Measurements from ENCODE around the gene KAT2A. TPM values are rescaled to one million over a fixed set of nuclear protein-coding genes. Genes with fewer than 3 reads are reported as not detected.
"Not testable (repeated sequence)": the region's sequence is repeated elsewhere in the genome, so short reads cannot be mapped to it uniquely, and the experiment has no call there.

The KAT2A gene
- total RNA-seq, 1 donor from 2014 or later, result 76.9 TPM

GRCh38 chr17:42146911-42147607, 25.9 kb upstream of the KAT2A start:
- intact Hi-C loops (cut with micrococcal nuclease), result no loop called here

DNA sequence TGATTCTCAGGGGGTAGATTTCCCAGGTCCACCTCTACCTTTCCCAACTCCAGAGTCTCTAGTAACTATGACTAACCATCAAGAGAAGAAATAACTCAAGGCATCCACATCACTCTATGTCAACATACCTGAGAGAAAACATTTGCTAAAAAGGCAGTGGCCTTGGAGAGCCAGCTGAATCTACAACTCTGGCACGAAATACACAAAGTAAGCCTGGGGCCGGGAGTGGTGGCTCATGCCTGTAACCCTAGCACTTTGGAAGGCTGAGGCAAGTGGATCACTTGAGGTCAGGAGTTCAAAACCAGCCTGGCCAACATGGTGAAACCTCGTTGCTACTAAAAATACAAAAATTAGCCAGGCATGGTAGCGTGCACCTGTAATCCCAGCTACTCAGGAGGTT, 22.0 kb upstream of the KAT2A start:
- DNase-seq (ENCODE audit: low spot score); H3K4me3 Mint-ChIP-seq; intact Hi-C loops (cut with micrococcal nuclease); H3K27me3 Mint-ChIP-seq (ENCODE audit: insufficient read depth); H3K9me3 Mint-ChIP-seq; H3K27ac Mint-ChIP-seq: not testable (repeated sequence)
- Mint-ChIP-seq H3K36me3 (ENCODE audit: low read depth) (peaks cover 25% of the 10 kb centered on the region), H3K4me1 (ENCODE audit: low read depth) (peaks cover 20% of the 10 kb centered on the region)

More at GRCh38 chr17:42146911-42147607, 25.9 kb upstream of the KAT2A start:
- Mint-ChIP-seq H3K4me3 (no peak overlapping the region), H3K4me1 (ENCODE audit: low read depth) (peaks cover 34% of the 10 kb centered on the region), H3K9me3 (no peaks in the 10 kb centered on the region), H3K36me3 (ENCODE audit: low read depth) (peaks cover 28% of the 10 kb centered on the region), H3K27ac (peak overlapping the region; percentile 12), H3K27me3 (ENCODE audit: insufficient read depth) (no peaks in the 10 kb centered on the region)
- no peak for DNase-seq (ENCODE audit: low spot score)

DNA sequence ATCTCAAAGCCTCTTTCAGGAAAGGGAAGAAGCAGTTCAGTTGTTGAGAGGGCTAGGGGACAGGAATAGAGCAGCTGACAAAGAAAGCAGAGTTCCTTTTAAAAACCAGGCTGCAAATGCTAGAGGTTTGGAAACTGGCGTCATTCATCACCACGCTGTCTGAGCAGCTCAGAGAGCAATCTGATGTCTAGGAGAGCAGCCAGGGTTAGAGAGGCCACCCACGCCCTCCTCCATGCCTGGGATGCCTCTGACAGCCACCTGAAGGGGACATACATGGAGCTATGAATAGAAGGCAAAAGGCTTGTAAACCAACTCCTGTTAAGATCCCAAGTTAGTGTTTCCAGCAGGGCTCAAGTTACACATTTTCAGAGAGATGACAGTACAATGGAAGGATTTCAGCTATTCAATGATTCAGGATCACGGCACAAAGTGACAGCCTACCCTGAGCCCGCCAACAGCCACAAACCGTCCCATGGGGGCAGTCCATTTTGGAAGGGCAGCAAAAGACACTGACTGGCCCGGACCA, 21.3 kb upstream of the KAT2A start:
- Mint-ChIP-seq H3K4me3 (no peak overlapping the region), H3K27ac (peak overlapping the region; percentile 5), H3K36me3 (ENCODE audit: low read depth) (peaks cover 23% of the 10 kb centered on the region), H3K27me3 (ENCODE audit: insufficient read depth) (no peaks in the 10 kb centered on the region), H3K4me1 (ENCODE audit: low read depth) (peaks cover 16% of the 10 kb centered on the region), H3K9me3 (no peaks in the 10 kb centered on the region)
- intact Hi-C loops (cut with micrococcal nuclease), result no loop called here
- no peak for DNase-seq (ENCODE audit: low spot score)

DNA sequence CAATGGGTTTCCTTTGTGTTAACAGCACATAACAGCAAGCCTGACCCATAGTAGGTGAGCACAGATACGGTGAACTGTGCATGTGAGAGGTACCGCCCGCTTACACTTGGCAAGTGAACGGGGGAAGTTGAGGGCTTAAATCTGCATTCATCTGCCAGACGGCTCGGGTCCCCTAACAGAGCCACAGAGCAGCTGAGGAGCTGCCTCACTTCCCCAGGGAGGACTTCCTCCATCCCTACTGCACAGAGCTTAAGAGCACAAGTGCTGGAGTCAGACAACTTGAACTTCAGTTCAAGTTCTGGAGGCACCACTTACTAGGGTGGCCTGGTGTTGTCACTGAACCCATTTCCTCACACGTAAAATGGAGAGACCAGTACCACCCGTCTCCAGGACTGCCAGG, 20.2 kb upstream of the KAT2A start:
- peaks cover 12% of the 10 kb centered on the region for H3K4me1 Mint-ChIP-seq (ENCODE audit: low read depth)

DNA sequence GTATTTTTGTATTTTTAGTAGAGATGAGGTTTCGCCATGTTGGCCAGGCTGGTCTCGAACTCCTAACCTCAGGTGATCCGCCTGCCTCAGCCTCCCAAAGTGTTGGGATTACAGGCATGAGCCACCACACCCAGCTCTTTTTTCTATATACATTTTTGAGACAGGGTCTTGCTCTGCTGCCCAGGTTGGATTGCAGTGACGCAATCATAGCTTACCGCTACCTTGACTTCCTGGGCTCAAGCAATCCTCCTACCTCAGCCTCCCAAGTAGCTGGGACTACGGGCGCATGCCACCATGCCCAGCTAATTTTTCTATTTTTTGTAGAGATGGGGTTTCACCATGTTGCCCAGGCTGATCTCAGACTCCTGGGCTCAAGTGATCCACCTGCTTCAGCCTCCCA, 19.5 kb upstream of the KAT2A start:
- H3K27ac Mint-ChIP-seq; H3K4me3 Mint-ChIP-seq; intact Hi-C loops (cut with micrococcal nuclease); DNase-seq (ENCODE audit: low spot score); H3K27me3 Mint-ChIP-seq (ENCODE audit: insufficient read depth); H3K9me3 Mint-ChIP-seq: not testable (repeated sequence)
- H3K4me1 Mint-ChIP-seq (ENCODE audit: low read depth), result peaks cover 19% of the 10 kb centered on the region
- peaks cover 20% of the 10 kb centered on the region for H3K36me3 Mint-ChIP-seq (ENCODE audit: low read depth)

More for the DNA sequence above, 20.2 kb upstream of the KAT2A start:
- no peak overlapping the region for H3K27ac Mint-ChIP-seq
- H3K4me3 Mint-ChIP-seq, result no peak overlapping the region
- no peaks in the 10 kb centered on the region for H3K9me3 Mint-ChIP-seq
- no peaks in the 10 kb centered on the region for H3K27me3 Mint-ChIP-seq (ENCODE audit: insufficient read depth)
- intact Hi-C loops (cut with micrococcal nuclease), result no loop called here
- DNase-seq (ENCODE audit: low spot score), result no peak
- H3K36me3 Mint-ChIP-seq (ENCODE audit: low read depth), result peaks cover 16% of the 10 kb centered on the region

DNA sequence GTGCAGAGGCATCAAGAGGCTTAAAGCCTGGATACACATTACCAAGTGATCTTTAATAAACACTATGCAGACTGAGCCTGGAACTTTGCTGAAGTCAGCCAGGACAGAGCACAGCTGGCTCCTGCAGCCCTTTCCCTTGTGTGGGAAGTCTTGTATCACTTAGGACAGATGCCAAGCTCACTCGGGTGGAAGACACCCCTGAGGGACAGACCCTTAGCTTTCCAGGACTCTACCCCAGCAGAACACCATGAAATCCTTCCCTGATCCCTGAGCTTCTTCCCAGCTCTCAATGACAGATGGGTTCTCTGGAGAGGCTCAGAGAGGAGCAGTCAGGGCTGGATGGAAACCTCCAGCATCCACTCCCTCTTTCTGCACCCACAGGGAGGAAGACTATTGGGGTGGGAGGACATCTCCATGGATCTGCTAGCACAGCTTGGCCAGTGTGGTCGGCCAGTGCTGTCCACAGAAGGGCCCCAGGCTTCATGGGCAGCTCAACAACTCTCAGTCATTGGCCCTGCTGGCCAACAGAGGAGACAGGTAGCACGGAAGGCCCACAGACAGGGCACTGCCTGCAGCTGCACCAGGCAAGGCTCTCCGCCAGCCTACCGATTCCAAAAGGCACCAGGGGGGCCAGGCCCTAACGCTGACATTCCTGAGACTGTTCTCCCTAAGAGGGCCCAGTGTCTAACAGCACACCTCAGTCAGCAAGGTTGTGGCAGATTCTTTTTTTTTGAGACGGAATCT, 17.8 kb upstream of the KAT2A start:
- H3K4me3 Mint-ChIP-seq, result no peak overlapping the region
- peaks cover 26% of the 10 kb centered on the region for H3K4me1 Mint-ChIP-seq (ENCODE audit: low read depth)
- H3K36me3 Mint-ChIP-seq (ENCODE audit: low read depth), result peaks cover 21% of the 10 kb centered on the region

DNA sequence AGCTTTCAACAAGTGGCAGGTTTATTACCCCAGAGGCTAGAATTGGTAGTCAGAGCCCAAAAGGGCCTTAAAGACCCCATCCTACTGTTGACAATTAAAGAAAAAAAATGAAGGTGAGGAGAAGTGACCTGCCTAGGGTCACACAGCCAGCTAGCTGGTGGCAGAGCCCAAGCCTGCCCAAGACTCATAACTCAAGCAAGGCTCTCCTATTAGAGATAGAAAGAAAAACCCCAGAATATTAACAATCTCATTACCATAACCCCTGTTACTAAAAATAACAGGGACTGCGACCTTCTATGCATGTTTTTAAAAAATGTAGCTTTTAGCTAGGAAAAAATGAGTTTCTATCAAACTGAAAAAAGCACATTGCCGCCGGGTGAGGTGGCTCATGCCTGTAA, 15.5 kb upstream of the KAT2A start:
- DNase-seq (ENCODE audit: low spot score), result no peak
- no peaks in the 10 kb centered on the region for H3K9me3 Mint-ChIP-seq
- peaks cover 21% of the 10 kb centered on the region for H3K36me3 Mint-ChIP-seq (ENCODE audit: low read depth)
- H3K4me1 Mint-ChIP-seq (ENCODE audit: low read depth), result peaks cover 40% of the 10 kb centered on the region
- intact Hi-C loops (cut with micrococcal nuclease), result no loop called here
- H3K27me3 Mint-ChIP-seq (ENCODE audit: insufficient read depth), result no peaks in the 10 kb centered on the region
- no peak overlapping the region for H3K4me3 Mint-ChIP-seq
- no peak overlapping the region for H3K27ac Mint-ChIP-seq

More for the DNA sequence above, 17.8 kb upstream of the KAT2A start:
- no peak for DNase-seq (ENCODE audit: low spot score)
- intact Hi-C loops (cut with micrococcal nuclease), result no loop called here
- no peaks in the 10 kb centered on the region for H3K27me3 Mint-ChIP-seq (ENCODE audit: insufficient read depth)
- no peak overlapping the region for H3K27ac Mint-ChIP-seq
- no peaks in the 10 kb centered on the region for H3K9me3 Mint-ChIP-seq

DNA sequence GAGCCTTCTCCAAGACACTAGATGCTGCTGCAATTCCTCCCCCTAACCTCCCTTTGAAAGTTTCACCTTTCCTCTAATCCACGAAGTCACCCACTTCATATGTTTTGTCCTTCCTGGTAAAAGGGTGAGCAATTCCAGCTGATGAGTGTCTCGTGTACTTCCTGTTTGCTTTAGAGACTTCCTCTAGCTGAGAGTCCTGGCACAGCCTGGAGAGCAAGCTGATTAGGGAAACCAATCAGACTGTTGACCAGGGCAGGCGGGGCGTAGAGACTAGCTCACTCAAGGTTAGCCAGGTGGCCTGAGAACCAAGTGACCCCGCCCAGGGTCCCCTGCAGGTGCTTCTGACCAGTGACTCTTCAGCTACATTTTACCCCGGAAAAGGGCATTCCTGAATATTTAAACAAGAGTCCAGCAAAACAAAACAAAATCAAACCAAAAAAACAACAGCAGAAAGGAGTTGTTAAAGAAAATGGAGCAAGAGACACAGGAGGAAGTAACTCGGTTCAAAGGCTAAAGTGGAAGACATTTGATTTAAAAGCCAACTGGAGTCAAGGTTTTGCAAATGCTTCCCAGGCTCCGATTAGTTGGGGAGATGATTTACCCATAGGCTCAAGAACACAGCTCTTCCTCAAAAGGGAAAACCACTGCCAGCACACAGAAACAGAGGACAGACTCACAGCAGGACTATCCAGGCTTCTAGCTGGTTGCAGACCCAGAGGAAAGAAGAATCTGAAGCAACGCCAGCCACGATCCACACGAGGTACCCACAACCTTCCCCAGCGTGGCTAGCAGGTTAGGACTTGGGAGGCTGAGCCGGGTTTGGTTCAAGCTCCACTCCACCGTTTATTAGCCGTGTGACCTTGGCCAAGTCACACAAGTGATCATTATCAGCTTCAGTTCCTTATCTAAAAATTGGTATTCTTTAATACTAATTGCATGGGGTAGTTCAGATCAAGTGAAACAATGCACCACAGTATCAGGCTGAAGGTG, 14.8 kb upstream of the KAT2A start:
- intact Hi-C loops (cut with micrococcal nuclease), result no loop called here
- Mint-ChIP-seq H3K27me3 (ENCODE audit: insufficient read depth) (no peaks in the 10 kb centered on the region), H3K27ac (peak overlapping the region; percentile 40), H3K36me3 (ENCODE audit: low read depth) (peaks cover 21% of the 10 kb centered on the region), H3K4me1 (ENCODE audit: low read depth) (peaks cover 47% of the 10 kb centered on the region), H3K4me3 (no peak overlapping the region), H3K9me3 (no peaks in the 10 kb centered on the region)
- DNase-seq (ENCODE audit: low spot score), result no peak

- intact Hi-C loops (cut with micrococcal nuclease), result no loop called here
- Mint-ChIP-seq H3K36me3 (ENCODE audit: low read depth) (peaks cover 23% of the 10 kb centered on the region), H3K27me3 (ENCODE audit: insufficient read depth) (no peaks in the 10 kb centered on the region), H3K4me3 (no peak overlapping the region), H3K27ac (peak overlapping the region; percentile 12), H3K9me3 (no peaks in the 10 kb centered on the region), H3K4me1 (ENCODE audit: low read depth) (peaks cover 52% of the 10 kb centered on the region)
- DNase-seq (ENCODE audit: low spot score), result no peak
These were observed 14.0 kb upstream of the KAT2A start for GRCh38 chr17:42135151-42135550.

- no peaks in the 10 kb centered on the region for H3K9me3 Mint-ChIP-seq
These were observed 12.4 kb upstream of the KAT2A start for GRCh38 chr17:42133461-42134041.

GRCh38 chr17:42132941-42133340, 11.8 kb upstream of the KAT2A start:
- peaks cover 32% of the 10 kb centered on the region for H3K36me3 Mint-ChIP-seq (ENCODE audit: low read depth)
- no peak for DNase-seq (ENCODE audit: low spot score)
- peak overlapping the region; percentile 64 for H3K27ac Mint-ChIP-seq
- H3K9me3 Mint-ChIP-seq, result no peaks in the 10 kb centered on the region
- peaks cover 52% of the 10 kb centered on the region for H3K4me1 Mint-ChIP-seq (ENCODE audit: low read depth)
- peak overlapping the region; percentile 31 for H3K4me3 Mint-ChIP-seq
- no peaks in the 10 kb centered on the region for H3K27me3 Mint-ChIP-seq (ENCODE audit: insufficient read depth)
- intact Hi-C loops (cut with micrococcal nuclease), result loop anchor here (2.0 kb wide), 1 partner anchor 22 kb away; the partner anchor contains the start of gene RAB5C

More at GRCh38 chr17:42133461-42134041, 12.4 kb upstream of the KAT2A start:
- H3K27me3 Mint-ChIP-seq (ENCODE audit: insufficient read depth), result no peaks in the 10 kb centered on the region
- peak overlapping the region; percentile 64 for H3K27ac Mint-ChIP-seq
- intact Hi-C loops (cut with micrococcal nuclease), result loop anchor here (2.0 kb wide), 1 partner anchor 21 kb away; the partner anchor contains the start of gene RAB5C
- H3K4me3 Mint-ChIP-seq, result no peak overlapping the region
- H3K36me3 Mint-ChIP-seq (ENCODE audit: low read depth), result peaks cover 27% of the 10 kb centered on the region
- peaks cover 52% of the 10 kb centered on the region for H3K4me1 Mint-ChIP-seq (ENCODE audit: low read depth)
- DNase-seq (ENCODE audit: low spot score), result no peak

DNA sequence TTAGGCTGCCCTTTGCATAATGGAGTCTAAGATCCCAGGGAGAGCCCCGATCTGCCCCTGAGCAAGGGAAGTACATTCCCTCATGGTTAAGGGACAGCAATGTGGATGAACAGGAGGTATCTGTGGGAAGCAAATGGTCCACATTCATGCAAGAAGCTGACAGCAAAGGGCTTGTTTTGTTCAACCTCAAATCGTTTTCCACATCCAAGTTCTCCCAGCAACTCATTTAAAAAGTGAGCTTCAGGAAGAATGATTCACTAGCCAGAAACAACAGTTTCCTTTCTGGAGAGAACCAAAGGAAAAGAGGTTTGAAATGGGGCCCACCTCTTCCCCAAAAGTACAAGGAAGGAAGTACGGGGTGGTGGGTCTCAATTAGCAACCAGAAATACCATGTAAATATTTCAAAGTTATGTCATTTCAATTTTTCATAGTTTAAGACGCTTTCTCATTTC, 10.8 kb upstream of the KAT2A start:
- no peak overlapping the region for H3K27ac Mint-ChIP-seq
- H3K9me3 Mint-ChIP-seq, result no peaks in the 10 kb centered on the region
- intact Hi-C loops (cut with micrococcal nuclease), result loop anchor here (2.0 kb wide), 1 partner anchor 23 kb away; the partner anchor contains the start of gene RAB5C
- H3K4me3 Mint-ChIP-seq, result no peak overlapping the region
- peaks cover 52% of the 10 kb centered on the region for H3K4me1 Mint-ChIP-seq (ENCODE audit: low read depth)
- H3K27me3 Mint-ChIP-seq (ENCODE audit: insufficient read depth), result no peaks in the 10 kb centered on the region
- H3K36me3 Mint-ChIP-seq (ENCODE audit: low read depth), result peaks cover 40% of the 10 kb centered on the region
- no peak for DNase-seq (ENCODE audit: low spot score)

All from activated T-helper 1 cell treated with anti-CD3 and anti-CD28 coated beads, Interleukin-12 subunit alpha, Interleukin-12 subunit beta, Interleukin-2, Interleukin-4 antibody, amounts not matched to agents 30 ng/mL and 10 ng/mL and 1 ng/mL, durations not matched to agents 14 hours and 24 hours and 36 hours (primary cell).